HG03064 (cell line): ENCODE results near the gene HSD17B1.
A peak's percentile ranks its signal among the peaks of the same experiment; 100 is the strongest.

Source experiments
- ATAC-seq: cut with Tn5 transposase; IDR thresholded peaks from one replicate; pipeline ENCODE4 v1.9.1; 2021; ENCODE audit warnings: low read depth; ENCODE audit not compliant: unreplicated experiment

The HSD17B1 gene

GRCh38 chr17:42565523-42566214, 12.9 kb downstream of the HSD17B1 start:
- ATAC-seq, result no peak

- ATAC-seq, result no peak
These were observed 13.6 kb downstream of the HSD17B1 start for GRCh38 chr17:42566215-42566882.

- ATAC-seq, result peak; percentile 41
These were observed 14.3 kb downstream of the HSD17B1 start, which contains the start of gene MLX for GRCh38 chr17:42566883-42567573. Gene MLX, plus strand, starts transcription at chr17:42567100. Its CDS starts 25 bp downstream, at chr17:42567125.

DNA sequence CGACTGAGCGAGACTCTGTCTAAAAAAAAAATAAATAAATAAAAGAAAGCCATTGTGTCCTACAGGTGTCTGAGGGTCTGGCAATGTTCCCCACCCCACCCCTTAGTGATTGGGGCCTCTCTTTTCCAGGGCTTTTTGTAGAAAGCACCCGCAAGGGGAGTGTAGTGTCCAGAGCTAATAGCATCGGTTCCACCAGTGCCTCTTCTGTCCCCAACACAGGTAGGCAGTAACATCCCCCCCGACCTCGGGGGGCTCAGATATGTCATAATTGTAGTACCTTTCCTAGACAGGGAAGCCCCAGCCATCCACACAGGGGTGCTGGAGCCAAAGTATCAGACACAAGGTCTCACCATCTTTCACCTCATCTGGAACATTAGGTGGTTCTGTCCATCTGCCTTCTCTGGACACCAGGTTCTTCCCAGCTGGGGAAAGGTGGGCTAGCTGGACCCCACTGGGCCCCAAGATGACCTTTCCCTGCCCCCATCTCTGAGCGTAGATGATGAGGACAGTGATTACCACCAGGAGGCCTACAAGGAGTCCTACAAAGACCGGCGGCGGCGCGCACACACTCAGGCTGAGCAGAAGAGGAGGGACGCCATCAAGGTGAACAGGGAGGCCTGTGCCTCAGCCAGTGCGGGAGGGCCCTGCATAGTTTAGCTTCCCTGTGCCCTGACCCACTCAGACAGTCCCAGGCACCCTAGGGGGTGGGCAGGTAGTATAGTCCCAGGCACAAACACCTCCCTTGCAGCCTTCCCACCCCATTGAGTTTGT, 15.8 kb downstream of the HSD17B1 start:
- no peak for ATAC-seq

GRCh38 chr17:42571435-42572225, 18.9 kb downstream of the HSD17B1 start:
- ATAC-seq, result no peak

- ATAC-seq, result no peak
These were observed 20.4 kb downstream of the HSD17B1 start for GRCh38 chr17:42573095-42573494.

- no peak for ATAC-seq
These were observed 21.7 kb downstream of the HSD17B1 start for GRCh38 chr17:42574463-42574862.

GRCh38 chr17:42577140-42577531, 24.4 kb downstream of the HSD17B1 start:
- no peak for ATAC-seq

DNA sequence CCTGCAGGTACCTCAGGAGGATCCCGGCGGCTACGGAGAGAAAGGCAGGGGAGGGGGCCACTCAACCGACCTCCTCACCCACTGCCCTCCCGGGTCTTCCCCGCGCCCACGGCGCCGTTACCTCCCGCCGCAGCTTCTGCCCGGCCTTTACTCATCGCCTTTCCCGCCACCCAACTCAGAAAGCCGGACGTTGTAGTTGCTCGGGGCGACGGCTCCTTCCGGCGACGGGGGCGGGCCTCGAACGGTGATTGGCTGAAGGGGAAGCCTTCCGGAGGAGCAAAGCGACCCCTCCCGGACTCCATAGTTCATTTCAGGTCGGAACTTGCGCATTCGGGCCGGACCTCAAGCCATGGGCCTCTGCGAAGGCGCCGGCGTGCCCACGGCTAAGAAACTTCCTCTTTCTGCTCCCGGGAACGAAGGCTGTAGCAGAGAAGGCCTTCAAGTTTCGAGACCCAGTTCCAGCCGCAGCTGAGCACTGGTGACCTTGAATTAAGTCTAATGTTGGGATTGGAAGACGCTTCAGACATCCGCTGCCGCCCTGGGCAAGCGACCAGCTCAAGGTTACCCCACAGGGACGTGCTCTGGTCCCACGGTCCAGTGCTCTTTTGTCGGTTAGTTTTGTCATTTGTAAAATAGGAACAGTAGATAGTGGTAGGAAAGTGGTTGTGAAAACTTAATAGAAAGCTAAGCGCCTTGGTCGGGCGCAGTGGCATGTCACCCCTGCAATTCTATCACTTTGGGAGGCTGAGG, 25.0 kb downstream of the HSD17B1 start, which contains the start of gene PSMC3IP:
TSS of gene PSMC3IP (minus strand) at position 198 of the 750 bp plus-strand sequence. CDS start at position 155, 43 bp downstream.
- peak; percentile 73 for ATAC-seq

GRCh38 chr17:42578282-42578869, 25.7 kb downstream of the HSD17B1 start:
- peak; percentile 41 for ATAC-seq

GRCh38 chr17:42579794-42580551, 27.2 kb downstream of the HSD17B1 start:
- ATAC-seq, result no peak

DNA sequence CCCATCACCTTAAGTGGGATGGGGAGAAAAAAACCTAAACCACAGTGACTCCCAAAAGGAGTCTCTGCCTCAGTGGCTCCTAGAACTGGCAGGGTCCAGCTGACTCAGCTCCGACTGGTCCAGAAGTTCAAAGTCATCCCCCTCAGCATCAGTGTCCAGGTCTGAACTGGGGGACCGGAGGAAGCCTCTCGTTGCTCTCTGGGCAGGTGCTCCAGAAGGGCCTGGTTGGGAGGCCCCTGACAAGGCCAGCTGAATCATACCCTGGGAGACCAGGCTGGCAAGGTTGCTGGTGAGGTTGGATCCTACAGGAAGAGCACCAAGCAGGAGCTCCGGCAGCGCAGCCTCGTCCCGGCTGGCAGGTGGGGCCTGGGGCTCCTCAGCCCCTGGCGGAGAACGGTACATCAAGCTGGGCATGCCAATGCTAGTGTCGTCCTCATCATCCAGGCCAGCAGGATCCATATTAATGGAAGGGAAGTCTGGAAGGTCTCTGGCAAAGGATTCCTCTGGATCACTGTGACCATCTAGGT, 29.1 kb downstream of the HSD17B1 start:
- no peak for ATAC-seq

DNA sequence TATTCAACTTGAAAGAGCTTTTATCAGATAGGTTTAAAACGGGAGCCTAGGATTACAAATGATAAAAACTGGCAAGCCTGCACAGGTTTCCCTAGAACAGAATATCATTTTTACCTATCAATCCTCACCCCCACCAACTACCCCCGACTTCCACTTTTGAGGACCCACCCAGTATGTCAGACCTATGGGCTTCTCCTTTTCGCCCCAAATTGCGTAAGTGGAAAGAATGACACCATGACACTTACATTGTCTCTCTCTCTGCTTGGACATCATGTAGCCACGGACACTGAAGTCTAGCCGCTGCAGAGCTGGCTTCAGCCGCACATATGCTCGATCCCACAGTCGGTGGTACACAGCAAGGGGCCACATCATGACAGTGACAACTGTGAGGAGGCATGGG, 32.2 kb downstream of the HSD17B1 start:
- ATAC-seq, result no peak

GRCh38 chr17:42585353-42585752, 32.6 kb downstream of the HSD17B1 start:
- no peak for ATAC-seq

GRCh38 chr17:42586514-42587230, 33.9 kb downstream of the HSD17B1 start:
- ATAC-seq, result no peak

DNA sequence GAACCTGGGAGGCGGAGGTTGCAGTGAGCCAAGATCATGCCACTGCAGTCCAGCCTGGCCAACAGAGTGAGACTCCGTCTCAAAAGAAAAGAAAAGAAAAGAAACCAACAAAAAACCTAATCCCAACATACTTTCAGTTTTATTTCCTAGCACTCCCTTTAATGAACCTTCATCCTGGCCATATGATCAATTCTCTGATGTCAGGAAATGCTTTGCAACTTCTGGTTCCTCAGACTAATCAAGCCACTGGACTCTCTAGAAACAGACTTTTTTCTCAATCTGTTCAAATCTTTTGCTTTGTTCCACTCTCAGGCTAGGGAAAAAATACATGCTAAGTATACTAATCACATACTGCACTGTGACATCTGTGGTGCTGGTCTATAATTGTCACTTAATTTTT, 38.2 kb downstream of the HSD17B1 start:
- no peak for ATAC-seq

- no peak for ATAC-seq
These were observed 38.7 kb downstream of the HSD17B1 start for GRCh38 chr17:42591411-42591810.
